Gastrocnemius medialis (tissue), 4 donors: ENCODE results near the gene CXXC1. TPM values are rescaled to one million over a fixed set of nuclear protein-coding genes. Genes with fewer than 3 reads are reported as not detected.

Experiments
- ATAC-seq, 2 donors: fragments of 150-250 bp; one replicate each; pipeline ENCODE4 v1.9.1; 2016
- DNase-seq, 2 donors: peaks; one replicate each; pipeline ENCODE4 v3.0.0-alpha.2; 2019
- H3K27ac ChIP-seq, 4 donors: fragments of 200-600 bp; sonication (generic); 1 replicate in 1 of 4; 2 replicates in 3 of 4; pipeline ENCODE4 v1.5.1; 2016 to 2018; ENCODE audit warnings: mild to moderate bottlenecking in 2 of 4, moderate library complexity in 1 of 4
- H3K27me3 ChIP-seq, 3 donors: fragments of 200-600 bp; sonication (generic) in 2 of 3; 1 replicate in 1 of 3; 2 replicates in 2 of 3; pipeline versions ENCODE4 v1.5.1 to v1.6.0; 2016 to 2019; ENCODE audit warnings: mild to moderate bottlenecking in 1 of 3, moderate library complexity in 1 of 3
- H3K36me3 ChIP-seq, 2 donors: fragments of 200-600 bp; sonication (generic) in 1 of 2; one replicate each; pipeline ENCODE4 v1.5.1; 2017 to 2018
- H3K4me1 ChIP-seq, 2 donors: fragments of 200-600 bp; sonication (generic) in 1 of 2; one replicate each; pipeline ENCODE4 v1.5.1; 2016 to 2017; ENCODE audit warnings: mild to moderate bottlenecking in 2 of 2
- H3K4me3 ChIP-seq, 4 donors: fragments of 200-600 bp; sonication (generic) in 3 of 4; 1 replicate in 1 of 4; 2 replicates in 3 of 4; pipeline ENCODE4 v1.5.1; 2016 to 2019; ENCODE audit warnings: mild to moderate bottlenecking in 2 of 4
- H3K9me3 ChIP-seq, 3 donors: fragments of 200-600 bp; sonication (generic) in 2 of 3; 1 replicate in 1 of 3; 2 replicates in 2 of 3; pipeline ENCODE4 v1.5.1; 2016 to 2019
- CTCF ChIP-seq, 5 experiments: fragments of 450-650 bp in 3 of 5; fragments of 200-600 bp in 2 of 5; sonication (generic) in 2 of 5; IDR thresholded peaks in 4 of 5; conservative IDR thresholded peaks in 1 of 5; 1 replicate in 4 of 5; 2 replicates in 1 of 5; pipeline ENCODE4 v1.5.1; 2016 to 2019; ENCODE audit warnings: antibody characterized with exemption in 5 of 5, mild to moderate bottlenecking in 3 of 5, moderate library complexity in 3 of 5
- POLR2A ChIP-seq, 2 donors: fragments of 450-650 bp; IDR thresholded peaks; one replicate each; pipeline ENCODE4 v1.6.1; 2017; ENCODE audit warnings: antibody characterized with exemption in 2 of 2, mild to moderate bottlenecking in 2 of 2, moderate library complexity in 2 of 2
- in situ Hi-C, 4 donors: fragments of 200-750 bp; cut with MboI; loops; one replicate each; pipeline versions ENCODE4 v1.15.0 to v1.8.0; 2017; ENCODE audit warnings: low sequenced_read_pairs in 4 of 4
- intact Hi-C: fragments of 100-400 bp; cut with DNase I; formaldehyde crosslinking; loops from one replicate; pipeline ENCODE4 v1.15.1; 2023; ENCODE audit warnings: low total_unique reads
- total RNA-seq, 4 donors: library from RNA; depleted of rRNA; stranded (reverse); fragments of >200 nt; gene quantifications; one replicate each; pipeline versions ENCODE4 v1.1.0 to v1.2.3, GENCODE V29; 2016

The CXXC1 gene
- total RNA-seq, 4 donors from 2014 or later, result 21.1 to 32.0 (median 27.3) TPM

GRCh38 chr18:50285631-50286321 lies 1.7 kb downstream of the CXXC1 start:
- in situ Hi-C loops, result loop anchor here in 3 of 4 donors (25.0 kb wide), 4 partner anchors 473 to 902 kb away; partner anchors contain the start of genes C18orf32 (in 3 of the 3), RPL17 (in 3 of the 3), ACAA2 (in 2 of the 3) and SMAD4 (in 2 of the 3)
- H3K4me3 ChIP-seq, result no peak overlapping the region
- no peak for ATAC-seq
- H3K36me3 ChIP-seq, result peaks cover 0 to 29% of the 10 kb centered on the region in 2 donors
- no peak for DNase-seq
- TF ChIP-seq POLR2A (IDR thresholded peaks at IDR 0.05) (no peak), CTCF (IDR thresholded peaks at IDR 0.05 in 4 of 5, conservative IDR thresholded peaks at IDR 0.05 in 1 of 5) (no peak)
- no peaks in the 10 kb centered on the region for H3K27me3 ChIP-seq
- intact Hi-C loops, result loop anchor here (5.0 to 10.0 kb wide), 6 partner anchors 72 to 1741 kb away; partner anchors contain the start of genes ACAA2, MEX3C and SMAD4
- no peak overlapping the region for H3K27ac ChIP-seq
- H3K4me1 ChIP-seq, result peaks cover 6 to 7% of the 10 kb centered on the region in 2 donors
- H3K9me3 ChIP-seq, result no peaks in the 10 kb centered on the region

- peaks cover 12 to 14% of the 10 kb centered on the region in 2 donors for H3K4me1 ChIP-seq
- H3K36me3 ChIP-seq, result peaks cover 0 to 29% of the 10 kb centered on the region in 2 donors
- intact Hi-C loops, result loop anchor here (5.0 to 10.0 kb wide), 6 partner anchors 72 to 1740 kb away; partner anchors contain the start of genes ACAA2, MEX3C and SMAD4
- no peak overlapping the region for H3K27ac ChIP-seq
- no peak for TF ChIP-seq POLR2A (IDR thresholded peaks at IDR 0.05)
- no peak for TF ChIP-seq CTCF (IDR thresholded peaks at IDR 0.05 in 4 of 5, conservative IDR thresholded peaks at IDR 0.05 in 1 of 5)
- no peaks in the 10 kb centered on the region for H3K27me3 ChIP-seq
- no peaks in the 10 kb centered on the region for H3K9me3 ChIP-seq
- no peak for ATAC-seq
- H3K4me3 ChIP-seq, result no peak overlapping the region
- DNase-seq, result no peak
- in situ Hi-C loops, result loop anchor here in 3 of 4 donors (25.0 kb wide), 4 partner anchors 473 to 902 kb away; partner anchors contain the start of genes C18orf32 (in 3 of the 3), RPL17 (in 3 of the 3), ACAA2 (in 2 of the 3) and SMAD4 (in 2 of the 3)
Observed at GRCh38 chr18:50285071-50285470, 2.4 kb downstream of the CXXC1 start.

- Histone ChIP-seq H3K9me3 (no peaks in the 10 kb centered on the region), H3K4me3 (no peak overlapping the region), H3K27ac (no peak overlapping the region), H3K27me3 (no peaks in the 10 kb centered on the region), H3K36me3 (peaks cover 0 to 29% of the 10 kb centered on the region in 2 donors), H3K4me1 (peaks cover 18 to 20% of the 10 kb centered on the region in 2 donors)
- TF ChIP-seq CTCF (IDR thresholded peaks at IDR 0.05 in 4 of 5, conservative IDR thresholded peaks at IDR 0.05 in 1 of 5), result no peak
- DNase-seq, result no peak
- in situ Hi-C loops (loop anchor here in 3 of 4 donors (25.0 kb wide), 4 partner anchors 472 to 903 kb away; partner anchors contain the start of genes C18orf32 (in 3 of the 3), RPL17 (in 3 of the 3), ACAA2 (in 2 of the 3) and SMAD4 (in 2 of the 3)), intact Hi-C loops (loop anchor here (5.0 to 10.0 kb wide), 4 partner anchors 470 to 1740 kb away; partner anchors contain the start of genes ACAA2, MEX3C and RPL17)
- ATAC-seq, result no peak
Observed at GRCh38 chr18:50284255-50284885, 3.1 kb downstream of the CXXC1 start.

- Histone ChIP-seq H3K36me3 (peaks cover 0 to 29% of the 10 kb centered on the region in 2 donors), H3K4me1 (peaks cover 18 to 24% of the 10 kb centered on the region in 2 donors), H3K4me3 (no peak overlapping the region), H3K9me3 (no peaks in the 10 kb centered on the region), H3K27me3 (no peaks in the 10 kb centered on the region), H3K27ac (no peak overlapping the region)
- DNase-seq, result no peak
- TF ChIP-seq CTCF (IDR thresholded peaks at IDR 0.05 in 4 of 5, conservative IDR thresholded peaks at IDR 0.05 in 1 of 5) (no peak), POLR2A (IDR thresholded peaks at IDR 0.05) (no peak)
- ATAC-seq, result no peak
- intact Hi-C loops, result loop anchor here (5.0 to 10.0 kb wide), 4 partner anchors 469 to 1739 kb away; partner anchors contain the start of genes ACAA2, MEX3C and RPL17
- in situ Hi-C loops, result loop anchor here in 3 of 4 donors (25.0 kb wide), 4 partner anchors 471 to 904 kb away; partner anchors contain the start of genes C18orf32 (in 3 of the 3), RPL17 (in 3 of the 3), ACAA2 (in 2 of the 3) and SMAD4 (in 2 of the 3)
Observed at GRCh38 chr18:50283469-50284209, 3.9 kb downstream of the CXXC1 start.
